IMR-90 (cell line): ENCODE data around the gene LTB4R. TPM values are rescaled to one million over a fixed set of nuclear protein-coding genes. Genes with fewer than 3 reads are reported as not detected.

Source experiments
- ATAC-seq: fragments of 200-7000 bp; cut with Tn5 transposase; 2 replicates; pipeline ENCODE4 v1.9.1; 2020; ENCODE audit warnings: low read depth, mild to moderate bottlenecking, moderate library complexity
- BruUV-seq: library from RNA; stranded (reverse); fragments of 400-500 nt; replicated peaks from 2 replicates; lab custom pipeline; 2021; lab: Mats Ljungman, UMichigan
- CTCF ChIA-PET: fragments of 300-600 bp; formaldehyde crosslinking; extraction: SDS; loops from one replicate; lab custom pipeline; 2021; ENCODE audit warnings: antibody characterized with exemption; lab: Yijun Ruan, JAX
- POLR2A ChIA-PET: fragments of 300-600 bp; sonication (Branson Sonifier 250); formaldehyde crosslinking; loops from one replicate; lab custom pipeline; 2022; ENCODE audit warnings: antibody characterized with exemption; ENCODE audit not compliant: unreplicated experiment; lab: Charles Lee
- DNase-seq: peaks from one replicate; pipeline ENCODE4 v3.0.0; 2013
- H2AFZ ChIP-seq: replicated peaks from 2 replicates; pipeline ENCODE3; 2013; ENCODE audit warnings: low read length, mild to moderate bottlenecking; ENCODE audit not compliant: poor library complexity
- H2AK5ac ChIP-seq: 2 replicates; pipeline ENCODE4 v1.6.1; 2013; ENCODE audit warnings: low read depth, low read length, inconsistent platforms
- H2AK9ac ChIP-seq: replicated peaks from 2 replicates; pipeline ENCODE3; 2013; ENCODE audit warnings: mild to moderate bottlenecking, low read depth, low read length, moderate library complexity; ENCODE audit not compliant: poor library complexity
- H2BK120ac ChIP-seq: 2 replicates; pipeline ENCODE4 v1.6.1; 2013; ENCODE audit warnings: low read depth, low read length, inconsistent platforms
- H2BK15ac ChIP-seq: 3 replicates; pipeline ENCODE4 v1.6.1; 2013; ENCODE audit warnings: low read depth, low read length, inconsistent platforms
- H2BK20ac ChIP-seq: 2 replicates; pipeline ENCODE4 v1.6.1; 2013; ENCODE audit warnings: low read depth, mild to moderate bottlenecking, inconsistent platforms, low read length, moderate library complexity
- H2BK5ac ChIP-seq: 2 replicates; pipeline ENCODE4 v1.6.1; 2013; ENCODE audit warnings: mild to moderate bottlenecking, low read depth, low read length, inconsistent platforms; ENCODE audit not compliant: poor library complexity, severe bottlenecking
- H3K14ac ChIP-seq: replicated peaks from 2 replicates; pipeline ENCODE4 v1.6.1; 2013; ENCODE audit warnings: low read depth, low read length, inconsistent platforms
- H3K18ac ChIP-seq: 2 replicates; pipeline ENCODE4 v1.6.1; 2013; ENCODE audit warnings: low read depth, low read length, control low read depth
- H3K23ac ChIP-seq: 2 replicates; pipeline ENCODE4 v1.6.1; 2013; ENCODE audit warnings: low read depth, low read length, inconsistent platforms
- H3K27ac ChIP-seq: 2 replicates; pipeline ENCODE4 v1.5.1; 2013; ENCODE audit warnings: mild to moderate bottlenecking, control low read depth, low read length; ENCODE audit not compliant: insufficient read depth
- H3K27me3 ChIP-seq: 2 replicates; pipeline ENCODE4 v1.6.1; 2013; ENCODE audit warnings: low read length; ENCODE audit not compliant: control insufficient read depth, insufficient read depth
- H3K36me3 ChIP-seq: 2 replicates; pipeline ENCODE4 v1.6.1; 2013; ENCODE audit warnings: low read length, mixed read lengths; ENCODE audit not compliant: control insufficient read depth, insufficient read depth
- H3K4ac ChIP-seq: 2 replicates; pipeline ENCODE4 v1.6.1; 2013; ENCODE audit warnings: low read depth, low read length, inconsistent platforms
- H3K4me1 ChIP-seq: 2 replicates; pipeline ENCODE4 v1.6.1; 2013; ENCODE audit warnings: low read length, mixed read lengths; ENCODE audit not compliant: control insufficient read depth, insufficient read depth
- H3K4me2 ChIP-seq: 2 replicates; pipeline ENCODE4 v1.6.1; 2013; ENCODE audit warnings: low read depth, mild to moderate bottlenecking, control low read depth, low read length, moderate library complexity
- H3K4me3 ChIP-seq: 2 replicates; pipeline ENCODE4 v1.5.1; 2013; ENCODE audit warnings: low read depth, mild to moderate bottlenecking, control low read depth, low read length, moderate library complexity; ENCODE audit not compliant: insufficient read depth
- H3K56ac ChIP-seq: 2 replicates; pipeline ENCODE4 v1.6.1; 2013; ENCODE audit warnings: low read length, inconsistent platforms; ENCODE audit not compliant: insufficient read depth; ENCODE audit errors: extremely low read depth
- H3K79me1 ChIP-seq, 2 experiments: 2 replicates each; pipeline ENCODE4 v1.6.1; 2013; ENCODE audit warnings: low read length in 2 of 2, inconsistent platforms in 1 of 2, low read depth in 1 of 2
- H3K9ac ChIP-seq: 2 replicates; pipeline ENCODE4 v1.6.1; 2013; ENCODE audit warnings: low read depth, low read length, control low read depth
- H3K9me1 ChIP-seq: 2 replicates; pipeline ENCODE4 v1.6.1; 2013; ENCODE audit warnings: low read length, inconsistent platforms; ENCODE audit not compliant: insufficient read depth
- H3K9me3 ChIP-seq: 2 replicates; pipeline ENCODE4 v1.6.1; 2013; ENCODE audit warnings: low read length; ENCODE audit not compliant: control insufficient read depth, insufficient read depth
- H4K20me1 ChIP-seq: 2 replicates; pipeline ENCODE4 v1.6.1; 2013; ENCODE audit warnings: low read length, inconsistent platforms; ENCODE audit not compliant: insufficient read depth
- H4K5ac ChIP-seq: 2 replicates; pipeline ENCODE4 v1.6.1; 2013; ENCODE audit warnings: mild to moderate bottlenecking, low read depth, low read length, control low read depth
- H4K8ac ChIP-seq, 2 experiments: 2 replicates each; pipeline ENCODE4 v1.6.1; 2013; ENCODE audit warnings: low read depth in 2 of 2, low read length in 2 of 2, control low read depth in 1 of 2, inconsistent platforms in 1 of 2
- H4K91ac ChIP-seq: 2 replicates; pipeline ENCODE4 v1.6.1; 2013; ENCODE audit warnings: low read depth, low read length, inconsistent platforms; ENCODE audit not compliant: insufficient read depth
- BHLHE40 ChIP-seq: fragments of 150-350 bp; IDR thresholded peaks from 2 replicates; pipeline ENCODE4 v1.6.1; 2016; ENCODE audit warnings: mild to moderate bottlenecking, low read depth, low read length
- CEBPB ChIP-seq: IDR thresholded peaks from 2 replicates; pipeline ENCODE4 v1.6.1; 2012; ENCODE audit warnings: low read depth, low read length, improper control_type of control experiment
- CHD1 ChIP-seq: IDR thresholded peaks from 2 replicates; pipeline ENCODE4 v1.6.1; 2012; ENCODE audit warnings: low read depth, low read length, improper control_type of control experiment
- FOS ChIP-seq: fragments of 150-350 bp; IDR thresholded peaks from 2 replicates; pipeline ENCODE4 v1.6.1; 2016; ENCODE audit warnings: low read depth, low read length
- MAFK ChIP-seq: IDR thresholded peaks from 2 replicates; pipeline ENCODE4 v1.6.1; 2012; ENCODE audit warnings: low read depth, low read length, improper control_type of control experiment
- MAZ ChIP-seq: IDR thresholded peaks from 2 replicates; pipeline ENCODE4 v1.6.1; 2012; ENCODE audit warnings: low read depth, mild to moderate bottlenecking, low read length, improper control_type of control experiment, moderate library complexity, borderline replicate concordance
- MXI1 ChIP-seq: IDR thresholded peaks from 2 replicates; pipeline ENCODE4 v1.6.1; 2012; ENCODE audit warnings: low read depth, mild to moderate bottlenecking, low read length, moderate library complexity, borderline replicate concordance
- NFE2L2 ChIP-seq: fragments of 150-350 bp; IDR thresholded peaks from 2 replicates; pipeline ENCODE4 v1.6.1; 2016; ENCODE audit warnings: low read depth, mild to moderate bottlenecking, low read length
- POLR2A ChIP-seq: IDR thresholded peaks from 2 replicates; pipeline ENCODE4 v1.6.1; 2012; ENCODE audit warnings: mild to moderate bottlenecking, low read depth, low read length
- RAD21 ChIP-seq: IDR thresholded peaks from 2 replicates; pipeline ENCODE4 v1.6.1; 2012; ENCODE audit warnings: low read length, improper control_type of control experiment
- RCOR1 ChIP-seq: IDR thresholded peaks from 2 replicates; pipeline ENCODE4 v1.6.1; 2012; ENCODE audit warnings: mild to moderate bottlenecking, low read length, improper control_type of control experiment; ENCODE audit not compliant: insufficient replicate concordance
- RFX5 ChIP-seq: IDR thresholded peaks from 2 replicates; pipeline ENCODE4 v1.8.0; 2012; ENCODE audit warnings: low read depth, mild to moderate bottlenecking, low read length, moderate library complexity
- SMC3 ChIP-seq: fragments of 150-350 bp; IDR thresholded peaks from 2 replicates; pipeline ENCODE4 v1.6.1; 2016; ENCODE audit warnings: low read depth, mild to moderate bottlenecking, antibody characterized with exemption, low read length, moderate library complexity
- WGBS, 2 experiments: methylation state at CpG; one replicate each; pipeline versions ENCODE4 v1.1.5 to v1.1.7; 2013; ENCODE audit warnings: missing lambda C conversion rate in 2 of 2; ENCODE audit not compliant: insufficient read length in 1 of 2; ENCODE audit errors: extremely low coverage in 2 of 2; 5-methylcytosine and 5-hydroxymethylcytosine counted together
- dilution Hi-C: fragments of 300-500 bp; cut with HindIII; formaldehyde crosslinking; loops from one replicate; pipeline ENCODE4 v1.14.3; 2018; ENCODE audit warnings: low sequenced_read_pairs; ENCODE audit not compliant: unreplicated experiment
- in situ Hi-C: fragments of 300-500 bp; cut with MboI; formaldehyde crosslinking; loops from 3 replicates; pipeline ENCODE4 v1.14.3; 2019; ENCODE audit warnings: low sequenced_read_pairs, inconsistent platforms, mixed read lengths
- intact Hi-C: fragments of 100-400 bp; cut with micrococcal nuclease; formaldehyde crosslinking; loops from 2 replicates; pipeline ENCODE4 v1.10.0; 2022
- polyA plus RNA-seq, 3 experiments: library from polyadenylated mRNA; depleted of rRNA; stranded (reverse); fragments of >200 nt; gene quantifications; 2 replicates each; pipeline ENCODE4 v1.2.3, GENCODE V29; 2012; ENCODE audit warnings: low replicate concordance in 1 of 3
- total RNA-seq: library from RNA; depleted of rRNA; stranded (reverse); fragments of >200 nt; gene quantifications from 2 replicates; pipeline ENCODE4 v1.2.3, GENCODE V29; 2012
- TF ChIP-seq, protein P1 (sequence below): fragments of 150-350 bp; IDR thresholded peaks from 2 replicates; pipeline ENCODE4 v1.6.1; 2016; ENCODE audit warnings: low read depth, mild to moderate bottlenecking, low read length, moderate library complexity, borderline replicate concordance
- TF ChIP-seq, protein P2 (sequence below): fragments of 150-350 bp; IDR thresholded peaks from 2 replicates; pipeline ENCODE4 v1.6.1; 2017; ENCODE audit warnings: mild to moderate bottlenecking, antibody characterized with exemption, low read length, low read depth
- TF ChIP-seq, protein P3 (sequence below): conservative IDR thresholded peaks from 2 replicates; pipeline ENCODE4 v1.5.1; 2012; ENCODE audit warnings: mild to moderate bottlenecking, low read depth, low read length, improper control_type of control experiment

The LTB4R gene
- total and polyA plus RNA-seq, 2 of the 4 experiments (the other 2 are of a cell fraction): 0.18 to 2.3 TPM

DNA sequence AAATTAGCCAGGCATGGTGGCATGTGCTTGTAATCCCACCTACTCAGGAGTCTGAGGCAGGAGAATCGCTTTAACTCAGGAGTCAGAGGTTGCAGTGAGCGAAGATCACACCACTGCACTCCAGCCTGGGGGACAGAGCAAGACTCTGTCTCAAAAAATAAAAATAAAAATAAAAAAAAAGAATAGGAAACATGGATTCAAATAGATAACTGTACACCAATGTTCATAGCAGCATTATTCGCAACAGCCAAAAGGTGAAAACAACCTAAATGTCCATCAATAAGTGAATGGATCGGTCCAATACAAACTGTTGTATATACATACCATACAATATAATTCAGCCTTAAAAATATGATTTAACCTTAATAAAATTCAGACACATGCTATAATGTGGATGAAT, 31.6 kb downstream of the LTB4R start:
- Histone ChIP-seq H2AK5ac (no peak overlapping the region), H3K56ac (no peak overlapping the region), H2BK20ac (no peak overlapping the region), H3K27ac (no peak overlapping the region), H4K5ac (no peak overlapping the region), H3K9me1 (no peaks in the 10 kb centered on the region), H2BK120ac (no peak overlapping the region), H2BK15ac (no peak overlapping the region), H3K18ac (no peak overlapping the region), H4K20me1 (no peaks in the 10 kb centered on the region), H2AK9ac (no peak overlapping the region), H3K36me3 (no peaks in the 10 kb centered on the region), H3K9ac (no peak overlapping the region), H4K8ac (no peak overlapping the region), H3K14ac (no peak overlapping the region), H3K4ac (no peak overlapping the region), H3K4me1 (no peaks in the 10 kb centered on the region), H3K9me3 (no peaks in the 10 kb centered on the region; the same call in 1 of the 2 replicates), H3K23ac (no peak overlapping the region), H3K4me3 (no peak overlapping the region), H3K27me3 (peaks cover 64% of the 10 kb centered on the region), H2BK5ac (no peak overlapping the region), H3K4me2 (no peak overlapping the region), H2AFZ (no peak overlapping the region), H3K79me1 (no peaks in the 10 kb centered on the region), H4K91ac (no peak overlapping the region)
- ATAC-seq (no peak), DNase-seq (no peak)
- dilution Hi-C loops (no loop called here), intact Hi-C loops (no loop called here), in situ Hi-C loops (no loop called here)
- ChIA-PET POLR2A (no interaction called here), CTCF (interaction anchor here (1.1 kb wide), 1 partner anchor 9 kb away, joined by 4 read pairs; no protein-coding TSS in a partner anchor)
- no TSS peak for BruUV-seq
- TF ChIP-seq MAZ (no peak), BHLHE40 (no peak), MXI1 (no peak), MAFK (no peak), RFX5 (no peak), SMC3 (no peak), RAD21 (no peak), CEBPB (no peak), POLR2A (no peak), RCOR1 (no peak), FOS (no peak), CHD1 (no peak), NFE2L2 (no peak)
- TF ChIP-seq, protein P1, sequence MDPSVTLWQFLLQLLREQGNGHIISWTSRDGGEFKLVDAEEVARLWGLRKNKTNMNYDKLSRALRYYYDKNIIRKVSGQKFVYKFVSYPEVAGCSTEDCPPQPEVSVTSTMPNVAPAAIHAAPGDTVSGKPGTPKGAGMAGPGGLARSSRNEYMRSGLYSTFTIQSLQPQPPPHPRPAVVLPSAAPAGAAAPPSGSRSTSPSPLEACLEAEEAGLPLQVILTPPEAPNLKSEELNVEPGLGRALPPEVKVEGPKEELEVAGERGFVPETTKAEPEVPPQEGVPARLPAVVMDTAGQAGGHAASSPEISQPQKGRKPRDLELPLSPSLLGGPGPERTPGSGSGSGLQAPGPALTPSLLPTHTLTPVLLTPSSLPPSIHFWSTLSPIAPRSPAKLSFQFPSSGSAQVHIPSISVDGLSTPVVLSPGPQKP: no peak
- TF ChIP-seq, protein P2, sequence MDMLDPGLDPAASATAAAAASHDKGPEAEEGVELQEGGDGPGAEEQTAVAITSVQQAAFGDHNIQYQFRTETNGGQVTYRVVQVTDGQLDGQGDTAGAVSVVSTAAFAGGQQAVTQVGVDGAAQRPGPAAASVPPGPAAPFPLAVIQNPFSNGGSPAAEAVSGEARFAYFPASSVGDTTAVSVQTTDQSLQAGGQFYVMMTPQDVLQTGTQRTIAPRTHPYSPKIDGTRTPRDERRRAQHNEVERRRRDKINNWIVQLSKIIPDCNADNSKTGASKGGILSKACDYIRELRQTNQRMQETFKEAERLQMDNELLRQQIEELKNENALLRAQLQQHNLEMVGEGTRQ: no peak
- TF ChIP-seq, protein P3, sequence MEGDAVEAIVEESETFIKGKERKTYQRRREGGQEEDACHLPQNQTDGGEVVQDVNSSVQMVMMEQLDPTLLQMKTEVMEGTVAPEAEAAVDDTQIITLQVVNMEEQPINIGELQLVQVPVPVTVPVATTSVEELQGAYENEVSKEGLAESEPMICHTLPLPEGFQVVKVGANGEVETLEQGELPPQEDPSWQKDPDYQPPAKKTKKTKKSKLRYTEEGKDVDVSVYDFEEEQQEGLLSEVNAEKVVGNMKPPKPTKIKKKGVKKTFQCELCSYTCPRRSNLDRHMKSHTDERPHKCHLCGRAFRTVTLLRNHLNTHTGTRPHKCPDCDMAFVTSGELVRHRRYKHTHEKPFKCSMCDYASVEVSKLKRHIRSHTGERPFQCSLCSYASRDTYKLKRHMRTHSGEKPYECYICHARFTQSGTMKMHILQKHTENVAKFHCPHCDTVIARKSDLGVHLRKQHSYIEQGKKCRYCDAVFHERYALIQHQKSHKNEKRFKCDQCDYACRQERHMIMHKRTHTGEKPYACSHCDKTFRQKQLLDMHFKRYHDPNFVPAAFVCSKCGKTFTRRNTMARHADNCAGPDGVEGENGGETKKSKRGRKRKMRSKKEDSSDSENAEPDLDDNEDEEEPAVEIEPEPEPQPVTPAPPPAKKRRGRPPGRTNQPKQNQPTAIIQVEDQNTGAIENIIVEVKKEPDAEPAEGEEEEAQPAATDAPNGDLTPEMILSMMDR: no peak
- WGBS, 2 experiments: 100% methylated on average over 1 of the region's 4 CpGs; no CpG with 5 or more reads in 1 of the 2 experiments
